Measurements from ENCODE around the gene PRDM15. TPM values are rescaled to one million over a fixed set of nuclear protein-coding genes. Genes with fewer than 3 reads are reported as not detected.

Gene PRDM15
- total RNA-seq, 1 experiment from 2014 or later, result 6.4 TPM

DNA sequence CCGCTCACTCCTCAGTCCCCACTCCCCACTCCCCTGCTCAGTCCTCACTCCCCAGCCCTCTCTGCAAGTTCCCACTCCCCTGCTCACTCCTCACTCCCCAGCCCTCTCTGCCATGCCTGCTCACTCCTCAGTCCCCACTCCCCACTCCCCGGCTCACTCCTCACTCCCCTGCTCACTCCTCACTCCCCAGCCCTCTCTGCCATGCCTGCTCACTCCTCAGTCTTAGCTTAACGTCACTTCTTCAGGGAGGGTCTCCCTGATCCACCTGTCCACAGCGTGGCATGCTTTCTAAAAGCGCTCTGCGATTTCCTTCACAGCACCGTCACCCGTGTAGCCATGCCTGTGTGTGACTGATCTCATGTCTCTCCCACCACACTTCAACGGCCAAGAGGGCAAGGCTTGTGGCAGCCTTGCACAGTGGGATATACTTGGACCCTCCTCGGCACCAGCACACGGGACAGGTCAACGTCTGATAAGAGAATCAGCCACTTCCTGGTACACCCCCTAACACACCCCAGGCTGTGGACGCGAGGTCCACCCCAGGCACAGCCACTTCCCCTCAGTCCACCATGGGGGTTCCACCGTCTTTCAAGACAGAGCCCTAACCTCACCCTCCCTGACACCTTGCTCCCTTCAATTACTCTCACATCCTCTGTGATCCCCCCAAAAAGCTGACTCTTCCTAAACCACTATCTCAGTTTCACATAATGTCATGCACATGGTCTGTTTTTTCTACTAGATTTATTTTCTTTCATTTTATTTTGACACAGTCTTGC, 14.0 kb downstream of the PRDM15 start:
- no peak for DNase-seq (ENCODE audit: low read depth)

DNA sequence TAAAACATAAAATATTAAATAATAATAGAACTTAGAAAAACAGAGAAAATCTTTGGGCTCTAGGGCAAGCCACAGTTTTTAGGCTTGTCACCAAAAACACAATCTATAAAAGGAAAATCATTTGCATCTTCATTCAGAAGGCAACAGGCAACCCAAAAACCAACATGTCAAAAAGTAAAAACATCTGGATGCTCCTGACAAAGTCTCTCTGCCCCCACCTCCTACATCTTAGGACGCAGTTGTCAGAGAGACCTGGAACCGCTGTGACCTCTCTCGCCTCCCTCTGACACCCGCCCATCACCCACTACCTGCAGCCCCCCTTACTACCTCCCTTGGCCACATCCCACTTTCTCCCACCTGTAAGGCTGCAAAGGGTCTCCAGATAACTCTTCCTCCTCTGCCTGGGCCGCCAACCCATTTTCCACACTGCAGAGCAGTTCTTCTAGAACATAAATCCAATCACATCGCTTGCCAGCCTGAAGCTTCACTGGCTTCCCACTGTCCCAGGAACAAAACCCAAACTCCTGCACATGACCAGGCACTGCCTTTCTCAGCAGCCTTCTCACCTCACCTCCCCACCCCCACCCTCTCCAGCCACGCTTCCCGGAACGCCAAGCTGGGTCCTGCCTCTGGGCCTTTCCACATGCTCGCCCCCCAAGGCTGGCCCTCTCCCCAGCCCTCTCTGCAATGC, 14.7 kb downstream of the PRDM15 start:
- DNase-seq (ENCODE audit: low read depth), result no peak

DNA sequence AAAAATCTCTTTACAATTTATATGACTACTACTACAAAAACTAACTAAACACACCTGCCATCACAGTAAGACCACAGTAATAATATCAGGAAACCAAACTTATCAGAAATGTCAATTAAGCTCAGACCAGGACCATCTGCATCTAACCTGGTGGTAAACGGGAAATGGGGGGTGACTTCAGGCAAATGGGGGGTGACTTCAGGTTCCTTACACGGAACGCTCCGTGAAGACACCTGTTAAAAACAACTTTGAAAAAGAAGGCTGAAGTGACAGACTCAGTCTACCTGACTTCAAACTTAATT, 15.8 kb downstream of the PRDM15 start:
- DNase-seq (ENCODE audit: low read depth), result no peak

DNA sequence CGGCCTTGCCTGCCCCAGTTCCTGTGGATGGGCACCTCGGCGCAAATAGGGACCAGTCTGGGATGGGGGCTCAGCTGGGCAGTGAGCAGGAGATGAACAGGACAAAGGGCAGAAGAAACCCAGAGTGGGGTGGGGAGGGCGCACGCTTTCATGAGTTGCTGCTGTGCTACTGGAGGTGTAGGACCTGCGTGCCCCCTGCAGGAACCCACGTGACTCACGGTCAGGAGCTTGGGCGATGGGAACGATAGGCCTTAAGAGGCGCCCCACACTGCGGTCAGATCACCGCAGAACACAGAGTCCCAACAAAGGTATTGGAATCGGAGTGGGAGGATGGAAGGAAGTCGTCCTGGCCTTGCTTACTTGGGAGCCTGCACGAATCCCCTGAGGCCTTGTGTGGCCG, 17.2 kb downstream of the PRDM15 start:
- no peak for DNase-seq (ENCODE audit: low read depth)

DNA sequence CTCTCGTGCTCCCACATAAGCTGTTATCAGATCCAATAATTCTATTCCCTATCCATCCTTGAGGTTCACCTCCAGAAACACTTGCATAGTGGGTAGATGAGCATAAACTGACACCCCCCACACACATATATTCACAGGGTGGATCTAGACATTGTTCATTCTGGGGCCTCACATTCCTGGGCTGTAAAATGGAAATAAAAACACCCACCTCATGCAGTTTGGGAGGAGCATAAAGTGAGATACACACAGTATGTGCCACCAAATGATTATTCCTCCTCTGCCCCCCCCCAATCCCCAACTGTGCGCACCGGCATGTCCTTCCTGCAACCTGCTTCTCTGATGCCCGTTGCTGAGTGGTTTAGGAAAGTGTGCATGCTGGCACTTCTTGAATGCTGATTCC, 17.9 kb downstream of the PRDM15 start:
- no peak for DNase-seq (ENCODE audit: low read depth)

DNA sequence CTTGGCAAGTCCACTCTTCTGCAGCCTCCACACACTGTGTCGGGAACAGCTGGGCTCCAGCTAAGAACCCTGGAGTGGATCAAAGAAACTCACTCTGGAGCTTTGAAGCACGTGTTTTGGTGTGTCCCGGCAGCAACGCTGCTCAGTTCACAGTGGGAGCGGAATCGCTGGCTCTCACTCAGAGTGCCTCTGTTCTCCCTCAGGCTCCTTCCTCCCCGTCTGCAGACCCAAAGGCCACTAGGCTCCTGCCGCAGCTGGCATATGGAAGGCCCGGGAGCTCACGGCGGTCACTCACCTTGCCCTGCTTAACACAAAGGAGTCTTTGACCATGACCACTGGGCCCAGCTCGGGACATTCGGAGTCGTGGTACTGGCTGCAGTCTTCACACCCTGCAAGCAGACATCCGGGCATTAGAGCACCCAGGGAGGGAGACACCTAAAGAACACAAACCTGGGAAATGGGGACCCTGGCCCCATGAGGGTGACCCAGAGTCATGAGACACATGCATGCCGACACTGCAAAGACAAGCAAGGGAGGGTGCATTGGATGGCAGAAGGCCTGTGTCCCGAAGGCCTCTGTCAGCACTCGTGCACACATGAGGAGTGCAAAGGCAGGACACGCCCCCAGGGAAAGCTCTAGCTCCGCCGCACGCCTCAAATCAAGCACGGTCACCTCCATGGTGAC, 19.7 kb downstream of the PRDM15 start:
- DNase-seq (ENCODE audit: low read depth), result no peak

DNA sequence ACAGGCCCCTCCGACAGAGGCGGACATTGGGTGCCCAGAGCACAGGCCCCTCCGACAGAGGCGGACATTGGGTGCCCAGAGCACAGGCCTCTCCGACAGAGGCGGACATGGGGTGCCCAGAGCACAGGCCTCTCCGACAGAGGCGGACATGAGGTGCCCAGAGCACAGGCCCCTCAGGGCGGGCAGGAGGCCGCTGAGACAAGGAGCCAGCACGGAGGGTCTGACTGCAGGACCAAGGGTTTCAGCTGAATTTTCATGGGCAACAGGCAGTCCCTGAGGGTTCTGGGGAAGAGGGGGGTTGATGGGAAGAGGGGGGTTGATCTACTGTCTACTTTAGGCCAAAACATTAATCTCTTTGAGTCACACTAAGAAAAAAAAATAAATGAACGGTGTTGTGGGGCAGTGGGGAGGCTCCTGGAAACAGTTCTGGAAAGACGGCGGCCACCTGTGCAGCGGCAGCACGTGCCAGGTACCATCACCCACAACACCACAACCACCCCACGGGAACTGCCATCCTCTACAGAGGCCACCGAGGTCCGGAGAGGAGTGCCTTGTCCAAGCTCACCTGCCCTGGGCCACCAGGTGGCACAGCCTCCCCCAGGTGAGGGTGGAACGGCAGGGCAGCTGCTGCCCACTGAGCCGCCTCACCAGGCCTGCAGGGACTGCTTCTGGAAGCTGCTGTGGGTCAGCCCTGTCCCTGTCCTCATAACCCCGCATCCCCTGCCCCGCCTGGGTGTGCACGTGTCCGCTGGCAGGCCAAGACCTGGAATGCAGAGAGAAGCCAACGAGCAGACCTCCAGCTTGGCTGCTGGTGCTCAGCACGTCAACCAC, 20.5 kb downstream of the PRDM15 start:
- no peak for DNase-seq (ENCODE audit: low read depth)

DNA sequence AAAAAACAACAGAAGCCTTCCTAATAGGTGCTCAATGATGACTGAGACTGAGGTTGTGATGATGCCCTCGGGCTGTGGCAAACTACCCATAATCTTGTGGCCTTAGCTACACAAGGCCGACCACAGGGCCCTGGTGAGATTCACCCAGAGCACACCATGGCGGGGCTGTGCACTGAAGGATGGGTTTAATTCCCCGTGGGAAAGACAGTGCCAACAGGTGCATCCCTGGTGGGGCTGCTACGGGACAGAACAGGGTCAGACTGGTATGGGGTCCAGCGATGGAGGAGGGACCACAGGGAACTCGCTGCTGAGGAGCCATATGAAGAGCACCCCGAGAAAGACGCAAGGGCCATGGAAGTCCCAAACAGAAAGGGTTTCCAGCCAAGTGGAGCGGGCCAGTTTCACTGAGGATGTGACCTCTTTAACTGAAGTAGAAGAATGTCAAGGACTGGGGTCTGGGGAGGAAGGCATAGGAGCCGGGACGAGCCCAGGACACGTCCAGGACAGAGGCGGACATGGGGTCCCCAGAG, 21.3 kb downstream of the PRDM15 start:
- DNase-seq (ENCODE audit: low read depth), result no peak

DNA sequence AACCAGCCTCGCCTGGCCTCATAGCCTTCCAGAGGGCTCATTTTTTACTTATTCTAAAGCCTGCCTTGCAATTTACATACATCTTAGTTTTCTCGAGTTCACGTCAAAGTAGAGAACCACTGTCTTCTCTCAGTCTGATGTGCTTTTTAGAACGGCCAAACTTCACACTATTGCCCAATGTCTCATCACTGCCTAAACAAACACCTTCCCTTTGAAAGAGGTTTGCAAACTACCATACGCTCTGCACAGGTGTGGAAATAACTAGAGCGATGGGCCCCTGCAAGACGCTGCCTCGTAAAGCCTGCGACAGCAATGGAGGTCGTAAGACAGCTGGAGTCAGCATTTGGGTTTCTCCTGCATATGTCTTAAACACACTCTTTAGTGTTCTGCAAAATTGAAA, 22.6 kb downstream of the PRDM15 start:
- no peak for DNase-seq (ENCODE audit: low read depth)

DNA sequence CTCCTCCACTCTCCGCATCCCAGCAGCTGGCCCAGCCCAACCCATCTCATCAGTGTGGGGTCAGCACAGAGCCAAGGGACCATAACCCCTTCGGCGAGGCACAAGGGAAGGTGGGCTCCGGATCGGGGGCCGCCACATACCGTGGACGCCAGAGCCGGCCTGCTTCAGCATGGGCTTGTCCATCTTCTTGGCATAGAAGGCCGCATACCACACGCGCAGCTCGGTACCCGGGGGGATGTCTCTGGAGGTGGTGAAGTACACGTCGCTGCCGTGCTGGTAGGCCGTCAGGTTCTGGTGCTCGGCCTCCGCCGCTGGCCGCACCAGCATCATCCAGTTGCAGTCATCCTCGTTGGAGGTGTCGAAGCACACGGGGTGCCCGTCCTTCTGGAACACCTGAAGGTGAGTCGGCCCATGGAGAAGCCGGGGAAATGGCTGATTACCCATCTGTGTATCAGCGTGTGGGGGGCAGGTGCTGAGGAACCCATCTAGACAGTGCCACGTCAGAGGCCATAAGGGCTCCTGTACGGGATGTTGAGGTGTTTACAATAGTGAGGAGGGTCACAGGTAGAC, 24.6 kb downstream of the PRDM15 start:
- DNase-seq (ENCODE audit: low read depth), result no peak

DNA sequence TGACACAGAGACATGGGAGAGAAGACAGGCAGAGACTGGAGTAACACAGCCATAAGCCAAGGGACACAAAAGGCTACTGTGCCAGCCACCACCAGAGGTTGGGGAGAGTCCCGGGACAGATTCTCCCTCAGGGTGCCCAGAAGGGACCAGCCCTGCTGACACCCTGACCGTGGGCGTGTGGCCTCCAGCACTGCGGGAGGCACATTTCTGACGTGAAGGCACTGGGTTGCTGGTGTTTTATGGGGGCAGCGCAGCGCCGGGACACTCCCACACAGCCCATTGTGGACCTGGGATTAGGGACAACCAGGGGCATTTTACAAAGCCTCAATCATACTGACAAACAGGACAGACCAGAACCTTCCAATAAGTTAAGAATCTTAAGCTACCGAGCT, 26.2 kb downstream of the PRDM15 start:
- DNase-seq (ENCODE audit: low read depth), result no peak

DNA sequence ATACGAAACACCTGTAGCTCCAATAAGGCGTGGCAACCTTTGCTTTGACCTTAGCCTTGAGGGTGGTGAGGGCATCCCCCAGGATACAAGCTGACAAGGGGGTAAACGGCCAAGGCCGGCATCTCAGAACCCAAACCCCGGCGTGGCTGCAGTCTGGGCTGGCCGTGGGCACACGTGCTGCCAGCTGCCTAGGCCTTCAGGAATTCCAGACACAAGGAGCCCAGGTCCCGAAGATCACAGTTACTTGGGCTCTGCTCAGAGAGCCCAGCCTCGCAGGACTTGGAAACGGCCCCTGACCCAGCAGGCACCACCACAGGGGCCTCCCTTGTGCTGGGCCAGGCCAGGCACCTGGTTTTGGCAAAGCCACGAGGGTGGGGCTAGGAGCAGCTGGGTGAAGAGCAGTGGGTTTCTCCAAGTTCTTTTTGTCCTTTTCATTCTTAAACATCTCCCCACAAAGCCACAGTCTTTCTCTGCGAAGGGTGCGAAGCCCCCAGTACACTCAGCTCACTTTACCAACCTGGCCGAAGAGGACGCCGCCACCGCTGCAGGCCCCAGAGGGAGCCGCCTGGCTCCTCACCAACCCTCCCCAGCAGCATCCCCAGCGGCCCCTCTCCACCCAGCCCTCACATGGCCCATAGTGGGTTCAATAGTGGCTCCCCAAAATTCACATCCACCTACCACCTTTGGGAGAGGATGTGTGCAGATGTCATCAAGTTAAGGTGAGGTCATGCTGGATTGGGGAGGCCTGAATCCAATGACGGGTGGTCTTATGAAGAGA, 26.8 kb downstream of the PRDM15 start:
- no peak for DNase-seq (ENCODE audit: low read depth)

DNA sequence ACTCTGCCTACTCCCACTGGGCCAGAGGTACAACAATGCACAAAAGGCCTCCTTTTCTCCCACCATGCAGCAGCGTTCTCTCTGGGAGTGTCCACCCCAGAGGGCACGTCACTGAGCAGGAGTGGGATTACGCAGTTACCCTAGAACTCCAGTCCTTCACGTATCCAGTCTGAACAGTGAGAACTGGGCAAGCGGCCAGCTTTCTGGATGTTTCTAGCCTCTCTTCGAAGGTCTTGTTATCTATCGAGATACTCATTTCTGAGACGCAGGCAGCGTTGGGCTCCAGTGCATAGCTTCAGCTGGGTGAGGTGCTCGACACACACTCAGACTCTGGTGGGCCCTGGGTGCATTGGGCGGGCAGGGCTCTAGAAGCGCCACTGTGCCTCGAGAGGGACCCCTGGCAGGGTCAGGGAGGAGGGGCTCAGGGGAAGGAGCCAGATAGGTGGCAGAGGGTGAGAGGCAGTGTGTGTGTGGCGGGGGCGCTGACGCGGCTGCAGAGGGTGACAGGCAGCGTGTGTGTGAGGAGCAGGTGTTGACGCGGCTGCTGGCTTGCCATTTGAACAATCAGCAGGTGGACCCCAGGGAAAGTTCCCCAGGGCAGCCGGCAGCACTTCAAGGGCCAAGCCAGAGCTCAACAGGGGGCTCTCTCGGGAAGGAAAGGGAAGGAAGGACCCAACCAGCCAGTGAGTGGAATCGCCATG, 27.9 kb downstream of the PRDM15 start:
- DNase-seq (ENCODE audit: low read depth), result no peak

DNA sequence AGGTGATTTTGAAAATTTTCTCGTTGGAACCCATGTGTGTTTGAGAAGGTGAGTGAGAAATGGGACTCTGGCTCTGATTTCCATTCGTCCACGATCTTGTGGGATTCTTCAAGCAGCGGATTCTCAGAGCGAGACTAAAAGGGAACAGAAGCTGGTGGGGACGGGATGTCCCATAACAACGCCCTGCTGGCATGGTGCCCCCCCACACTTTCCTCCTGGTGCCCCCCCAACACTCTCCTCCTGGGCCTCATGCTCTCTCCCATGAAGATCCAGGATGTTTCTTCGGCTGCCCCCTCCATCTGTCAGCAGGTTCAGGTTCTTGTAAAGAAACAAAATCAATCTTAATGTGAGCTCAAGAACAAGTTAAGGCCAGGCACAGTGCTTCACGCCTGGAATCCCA, 29.1 kb downstream of the PRDM15 start:
- DNase-seq (ENCODE audit: low read depth), result no peak

DNA sequence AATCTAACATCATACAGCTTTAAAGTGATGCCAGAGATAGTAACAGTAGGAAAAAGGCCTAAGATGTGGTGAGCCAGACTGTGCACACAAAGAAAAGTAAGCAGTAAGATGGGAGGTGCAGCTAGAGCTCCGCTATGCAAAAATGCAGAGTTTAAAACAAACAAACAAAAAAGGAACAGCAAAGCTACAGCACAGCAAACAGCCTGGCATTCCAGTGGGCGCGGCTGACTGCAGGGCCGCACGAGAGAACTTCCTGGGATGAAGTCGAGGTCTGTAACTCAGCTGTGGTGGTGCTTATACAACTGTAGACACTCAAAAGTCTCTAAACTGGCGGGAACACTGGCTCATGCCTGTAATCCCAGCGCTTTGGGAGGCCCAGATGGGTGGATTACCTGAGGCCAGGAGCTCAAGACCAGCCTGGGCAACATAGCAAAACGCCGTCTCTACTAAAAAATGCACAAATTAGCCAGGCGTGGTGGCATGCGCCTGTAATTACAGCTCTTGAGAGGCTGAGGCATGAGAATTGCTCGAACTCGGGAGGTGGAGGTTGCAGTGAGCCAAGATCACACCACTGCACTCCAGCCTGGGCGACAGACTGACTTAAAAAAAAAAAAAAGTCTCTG, 30.1 kb downstream of the PRDM15 start:
- no peak for DNase-seq (ENCODE audit: low read depth)

DNA sequence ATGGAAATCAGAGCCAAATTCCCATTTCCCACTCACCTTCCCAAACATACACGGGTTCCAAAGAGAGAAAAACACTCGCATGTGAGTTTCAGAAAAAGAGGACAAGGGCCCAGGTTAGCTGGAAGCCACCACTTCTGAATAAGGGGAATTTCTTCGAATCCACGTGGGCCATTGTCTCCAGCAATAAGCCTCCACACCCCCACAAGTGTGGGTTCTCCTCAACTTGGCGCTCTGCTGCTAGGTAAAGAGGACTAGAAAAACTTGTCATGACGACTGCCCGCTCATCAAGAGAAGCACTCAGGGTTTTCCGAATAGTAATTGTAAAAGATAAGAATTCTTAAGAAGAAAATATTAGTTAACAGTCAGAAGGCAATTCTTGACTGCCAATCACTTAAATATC, 30.6 kb downstream of the PRDM15 start:
- no peak for DNase-seq (ENCODE audit: low read depth)

DNA sequence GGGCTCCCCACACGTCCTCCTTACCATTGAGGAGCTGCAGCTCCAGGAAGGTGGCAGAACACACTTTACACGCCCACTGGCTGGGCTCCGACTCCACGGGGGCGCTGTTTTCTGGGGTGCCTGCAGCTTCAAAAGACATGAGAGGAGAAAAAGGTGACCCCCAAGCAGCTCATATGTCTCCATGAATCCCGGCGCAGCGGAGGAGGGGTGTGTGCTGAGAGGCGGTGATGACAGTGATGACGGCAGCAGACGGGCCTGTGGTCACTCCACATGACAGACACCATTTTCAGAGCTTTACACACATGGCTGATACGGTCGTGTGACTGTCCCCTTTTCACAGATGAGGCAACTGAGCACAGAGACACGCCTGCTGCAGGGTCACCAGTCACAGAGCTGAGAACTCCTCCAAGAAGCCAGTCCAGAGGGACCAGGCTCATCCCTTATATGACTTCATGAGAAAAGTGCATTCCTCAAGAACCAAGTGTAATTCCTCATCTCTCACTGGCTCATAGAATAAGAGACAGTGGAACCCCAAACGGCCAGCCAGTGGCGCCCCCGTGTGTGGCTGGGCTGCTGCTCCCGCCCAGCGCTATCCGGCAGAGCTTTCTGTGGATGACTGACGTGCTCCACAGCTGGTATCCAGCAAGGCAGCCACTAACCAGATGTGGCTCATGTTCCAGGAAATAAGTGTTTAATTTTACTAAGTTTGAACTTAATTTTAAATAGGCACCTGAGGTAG, 31.9 kb downstream of the PRDM15 start:
- no peak for DNase-seq (ENCODE audit: low read depth)

DNA sequence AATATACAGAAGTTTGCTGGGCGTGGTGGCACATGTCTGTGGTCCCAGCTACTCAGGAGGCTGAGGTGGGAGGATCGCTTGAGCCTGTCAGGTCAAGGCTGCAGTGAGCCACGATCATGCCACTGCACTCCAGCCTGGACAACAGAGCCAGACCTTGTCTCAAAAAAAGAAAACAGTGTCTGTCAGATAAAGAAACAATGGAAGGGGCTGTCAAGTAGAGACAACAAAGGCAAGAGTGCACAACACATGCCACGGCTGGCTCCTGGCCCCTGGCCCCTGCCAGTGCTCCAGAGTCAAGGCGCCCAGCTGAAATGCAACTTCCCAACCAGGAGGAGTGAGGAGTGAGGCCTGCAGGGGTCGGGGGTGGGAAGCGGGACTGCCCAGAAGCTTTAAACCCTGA, 32.6 kb downstream of the PRDM15 start:
- no peak for DNase-seq (ENCODE audit: low read depth)

DNA sequence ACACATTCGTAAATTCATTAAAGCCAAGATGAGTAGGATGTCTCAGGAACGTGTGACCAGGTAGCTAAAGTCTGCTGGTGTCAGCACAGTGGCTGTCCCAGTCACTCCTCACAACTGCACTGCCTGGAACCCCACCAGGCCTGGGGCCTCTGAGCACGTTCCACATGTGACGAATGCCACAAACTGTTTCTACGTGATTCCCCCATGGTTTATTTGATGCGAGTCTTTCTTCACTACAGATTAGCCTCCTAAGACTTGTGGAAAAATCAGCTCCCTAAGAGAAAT, 33.2 kb downstream of the PRDM15 start:
- DNase-seq (ENCODE audit: low read depth), result no peak
